ENCODE measurements around the gene OR7A10.

DNA sequence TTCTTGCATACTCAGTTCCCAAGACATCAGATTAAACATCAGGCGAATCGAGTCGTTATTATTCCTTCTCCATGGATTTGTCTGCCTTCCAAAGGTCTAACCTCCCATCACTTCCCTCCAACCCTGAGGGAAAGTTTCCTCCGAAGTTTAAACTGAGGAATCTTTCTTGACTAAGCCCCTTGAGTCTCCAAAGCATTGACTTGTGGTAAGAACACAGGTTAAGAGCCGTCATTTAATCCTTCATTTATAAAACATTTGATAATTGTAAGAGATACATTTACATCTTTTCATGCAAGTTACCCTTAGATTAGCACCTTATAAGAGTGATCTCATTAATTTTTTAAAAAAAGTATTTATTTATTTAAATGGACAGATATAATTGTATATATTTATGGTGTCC is at the start of gene OR7A10:
- TF ChIP-seq, protein P1, sequence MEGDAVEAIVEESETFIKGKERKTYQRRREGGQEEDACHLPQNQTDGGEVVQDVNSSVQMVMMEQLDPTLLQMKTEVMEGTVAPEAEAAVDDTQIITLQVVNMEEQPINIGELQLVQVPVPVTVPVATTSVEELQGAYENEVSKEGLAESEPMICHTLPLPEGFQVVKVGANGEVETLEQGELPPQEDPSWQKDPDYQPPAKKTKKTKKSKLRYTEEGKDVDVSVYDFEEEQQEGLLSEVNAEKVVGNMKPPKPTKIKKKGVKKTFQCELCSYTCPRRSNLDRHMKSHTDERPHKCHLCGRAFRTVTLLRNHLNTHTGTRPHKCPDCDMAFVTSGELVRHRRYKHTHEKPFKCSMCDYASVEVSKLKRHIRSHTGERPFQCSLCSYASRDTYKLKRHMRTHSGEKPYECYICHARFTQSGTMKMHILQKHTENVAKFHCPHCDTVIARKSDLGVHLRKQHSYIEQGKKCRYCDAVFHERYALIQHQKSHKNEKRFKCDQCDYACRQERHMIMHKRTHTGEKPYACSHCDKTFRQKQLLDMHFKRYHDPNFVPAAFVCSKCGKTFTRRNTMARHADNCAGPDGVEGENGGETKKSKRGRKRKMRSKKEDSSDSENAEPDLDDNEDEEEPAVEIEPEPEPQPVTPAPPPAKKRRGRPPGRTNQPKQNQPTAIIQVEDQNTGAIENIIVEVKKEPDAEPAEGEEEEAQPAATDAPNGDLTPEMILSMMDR (IDR thresholded peaks at IDR 0.05; ENCODE audit: poor library complexity, severe bottlenecking), result no peak
- TF ChIP-seq EZH2 (IDR thresholded peaks at IDR 0.05; ENCODE audit: borderline replicate concordance, insufficient read depth, low read length, poor library complexity, severe bottlenecking), result no peak
- no peak for TF ChIP-seq POLR2AphosphoS5 (IDR thresholded peaks at IDR 0.05)
- TF ChIP-seq, protein P2, sequence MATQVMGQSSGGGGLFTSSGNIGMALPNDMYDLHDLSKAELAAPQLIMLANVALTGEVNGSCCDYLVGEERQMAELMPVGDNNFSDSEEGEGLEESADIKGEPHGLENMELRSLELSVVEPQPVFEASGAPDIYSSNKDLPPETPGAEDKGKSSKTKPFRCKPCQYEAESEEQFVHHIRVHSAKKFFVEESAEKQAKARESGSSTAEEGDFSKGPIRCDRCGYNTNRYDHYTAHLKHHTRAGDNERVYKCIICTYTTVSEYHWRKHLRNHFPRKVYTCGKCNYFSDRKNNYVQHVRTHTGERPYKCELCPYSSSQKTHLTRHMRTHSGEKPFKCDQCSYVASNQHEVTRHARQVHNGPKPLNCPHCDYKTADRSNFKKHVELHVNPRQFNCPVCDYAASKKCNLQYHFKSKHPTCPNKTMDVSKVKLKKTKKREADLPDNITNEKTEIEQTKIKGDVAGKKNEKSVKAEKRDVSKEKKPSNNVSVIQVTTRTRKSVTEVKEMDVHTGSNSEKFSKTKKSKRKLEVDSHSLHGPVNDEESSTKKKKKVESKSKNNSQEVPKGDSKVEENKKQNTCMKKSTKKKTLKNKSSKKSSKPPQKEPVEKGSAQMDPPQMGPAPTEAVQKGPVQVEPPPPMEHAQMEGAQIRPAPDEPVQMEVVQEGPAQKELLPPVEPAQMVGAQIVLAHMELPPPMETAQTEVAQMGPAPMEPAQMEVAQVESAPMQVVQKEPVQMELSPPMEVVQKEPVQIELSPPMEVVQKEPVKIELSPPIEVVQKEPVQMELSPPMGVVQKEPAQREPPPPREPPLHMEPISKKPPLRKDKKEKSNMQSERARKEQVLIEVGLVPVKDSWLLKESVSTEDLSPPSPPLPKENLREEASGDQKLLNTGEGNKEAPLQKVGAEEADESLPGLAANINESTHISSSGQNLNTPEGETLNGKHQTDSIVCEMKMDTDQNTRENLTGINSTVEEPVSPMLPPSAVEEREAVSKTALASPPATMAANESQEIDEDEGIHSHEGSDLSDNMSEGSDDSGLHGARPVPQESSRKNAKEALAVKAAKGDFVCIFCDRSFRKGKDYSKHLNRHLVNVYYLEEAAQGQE (IDR thresholded peaks at IDR 0.05; ENCODE audit: borderline replicate concordance), result no peak
- TF ChIP-seq MXI1 (conservative IDR thresholded peaks at IDR 0.05; ENCODE audit: poor library complexity, severe bottlenecking), result no peak
- no peak for TF ChIP-seq EP300 (conservative IDR thresholded peaks at IDR 0.05; ENCODE audit: poor library complexity, severe bottlenecking)
- no peak for TF ChIP-seq RAD21 (conservative IDR thresholded peaks at IDR 0.05)

Measured in neural cell (in vitro differentiated cells).